SKM-1 (cell line): ENCODE measurements around the gene WASHC3.

Experiments
- DNase-seq: peaks from one replicate; lab custom pipeline; 2025; ENCODE audit not compliant: unreplicated experiment; lab: John Stamatoyannopoulos, UW

WASHC3 gene

GRCh38 chr12:101982307-101982706 lies 79.5 kb downstream of the WASHC3 start:
- no peak for DNase-seq

GRCh38 chr12:101981868-101982267 lies 79.9 kb downstream of the WASHC3 start:
- no peak for DNase-seq

DNA sequence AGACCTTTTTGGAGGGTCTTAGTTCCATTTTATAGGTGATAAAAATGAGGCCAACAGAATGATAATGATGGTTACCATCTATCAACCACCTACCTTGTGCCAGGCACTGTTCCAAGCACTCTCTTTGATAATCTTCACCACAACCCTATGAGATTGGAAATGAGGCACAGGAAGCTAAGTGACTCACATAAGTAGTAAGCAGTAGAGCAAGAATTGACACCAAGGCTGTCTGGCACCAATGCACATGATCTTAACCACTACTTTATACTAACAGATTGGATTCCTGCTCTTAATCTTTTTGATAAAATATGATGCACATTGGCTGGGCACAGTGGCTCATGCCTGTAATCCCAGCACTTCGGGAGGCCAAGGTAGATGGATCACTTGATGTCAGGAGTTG lies 93.0 kb downstream of the WASHC3 start:
- no peak for DNase-seq

DNA sequence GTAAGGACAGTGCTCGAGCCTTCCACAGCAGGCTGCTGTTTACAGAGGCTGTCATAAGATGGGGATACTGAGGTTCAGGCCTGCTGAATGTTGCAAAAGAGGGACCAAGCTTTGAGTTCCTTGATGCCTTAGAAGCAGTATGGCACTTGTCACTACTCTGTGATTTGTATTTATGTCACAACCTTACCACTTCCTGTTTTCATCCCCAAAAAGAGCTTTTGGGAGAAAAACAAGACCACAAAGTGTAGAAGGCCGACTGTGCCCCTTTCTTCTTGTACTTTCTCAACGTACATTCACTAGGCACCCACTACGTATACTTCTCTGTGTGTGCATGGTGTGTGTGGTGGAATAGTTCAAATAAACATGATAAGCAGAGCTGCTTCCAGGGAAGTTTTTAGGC lies 94.3 kb downstream of the WASHC3 start:
- no peak for DNase-seq

DNA sequence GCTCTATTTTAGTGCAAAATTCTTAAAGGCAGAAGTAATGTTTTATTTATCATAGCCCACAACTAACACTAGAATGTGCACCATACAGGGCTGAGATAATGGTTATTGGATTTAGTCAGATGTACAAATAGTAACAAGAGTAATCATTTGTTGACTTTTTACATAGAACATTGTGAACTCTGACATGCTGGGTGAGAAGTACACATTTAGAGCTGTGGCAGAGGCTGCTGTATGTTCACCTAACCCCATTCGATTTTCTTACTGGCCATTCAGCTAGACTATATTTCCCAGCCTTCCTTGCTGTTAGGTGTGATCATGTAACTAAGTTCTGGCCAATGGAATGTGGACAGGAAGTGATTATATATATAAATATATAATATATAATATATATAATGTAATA lies 95.3 kb downstream of the WASHC3 start:
- DNase-seq = no peak

DNA sequence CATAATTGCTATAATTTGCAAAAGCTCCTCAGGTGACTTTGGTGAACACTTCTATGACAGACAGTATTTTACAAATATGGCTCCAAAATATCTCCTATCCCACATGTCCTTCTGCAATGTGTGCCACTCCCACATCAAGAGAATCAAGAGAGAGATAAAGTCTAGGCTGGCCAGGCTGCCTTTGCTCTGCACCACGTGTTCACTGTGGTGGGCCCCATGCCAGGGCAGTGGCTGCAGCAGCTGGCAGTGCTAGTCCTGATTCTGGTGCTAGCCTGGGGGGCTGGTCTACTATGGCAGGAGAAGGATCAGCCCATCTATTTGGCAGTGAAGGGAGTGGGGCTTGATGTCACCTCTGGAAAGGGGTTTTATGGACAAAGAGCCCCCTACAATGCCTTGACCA lies 98.1 kb downstream of the WASHC3 start:
- DNase-seq = no peak
